HL-60/S4 treated with phorbol 12-myristate 13-acetate at 8.2 ng/mL for 4 days and 3 days (cell line): Measurements from ENCODE around the gene DEFB129.
"Not testable (repeated sequence)": the region's sequence is repeated elsewhere in the genome, so short reads cannot be mapped to it uniquely, and the experiment has no call there.

Experiments used
- in situ Hi-C: fragments of 300-500 bp; cut with MboI; formaldehyde crosslinking; loops from 2 replicates; pipeline ENCODE4 v1.15.0; 2022; ENCODE audit warnings: low sequenced_read_pairs

The DEFB129 gene

GRCh38 chr20:251354-251753 is 24.3 kb downstream of the DEFB129 start:
- in situ Hi-C loops = no loop called here

- in situ Hi-C loops = no loop called here
These were observed 25.7 kb downstream of the DEFB129 start for GRCh38 chr20:252801-253200.

GRCh38 chr20:253447-253846 is 26.4 kb downstream of the DEFB129 start:
- in situ Hi-C loops = not testable (repeated sequence)

- in situ Hi-C loops = no loop called here
These were observed 30.4 kb downstream of the DEFB129 start, which contains the start of gene DEFB132 for GRCh38 chr20:257419-257818. TSS of gene DEFB132 (plus strand) at chr20:257724. CDS start at chr20:257779, 55 bp downstream.

- in situ Hi-C loops = no loop called here
These were observed 31.3 kb downstream of the DEFB129 start for GRCh38 chr20:258269-258858.

GRCh38 chr20:258963-259362 is 31.9 kb downstream of the DEFB129 start:
- in situ Hi-C loops = no loop called here

GRCh38 chr20:259981-260380 is 32.9 kb downstream of the DEFB129 start:
- in situ Hi-C loops = no loop called here

GRCh38 chr20:263701-264100 is 36.6 kb downstream of the DEFB129 start:
- in situ Hi-C loops = no loop called here

- in situ Hi-C loops = no loop called here
These were observed 39.8 kb downstream of the DEFB129 start for GRCh38 chr20:266596-267562.

GRCh38 chr20:270517-270916 is 43.5 kb downstream of the DEFB129 start:
- in situ Hi-C loops = no loop called here

- in situ Hi-C loops = no loop called here
These were observed 44.0 kb downstream of the DEFB129 start for GRCh38 chr20:271069-271468.

- in situ Hi-C loops = no loop called here
These were observed 44.5 kb downstream of the DEFB129 start for GRCh38 chr20:271528-271927.

- in situ Hi-C loops = no loop called here
These were observed 45.7 kb downstream of the DEFB129 start for GRCh38 chr20:272718-273117.

GRCh38 chr20:273884-274283 is 46.8 kb downstream of the DEFB129 start:
- in situ Hi-C loops = no loop called here

- in situ Hi-C loops = no loop called here
These were observed 48.7 kb downstream of the DEFB129 start for GRCh38 chr20:275791-276190.

GRCh38 chr20:276620-277495 is 49.8 kb downstream of the DEFB129 start:
- in situ Hi-C loops = no loop called here

- in situ Hi-C loops = no loop called here
These were observed 50.4 kb downstream of the DEFB129 start for GRCh38 chr20:277496-277781.

- in situ Hi-C loops = no loop called here
These were observed 51.1 kb downstream of the DEFB129 start for GRCh38 chr20:278181-278580.

- in situ Hi-C loops = no loop called here
These were observed 51.8 kb downstream of the DEFB129 start for GRCh38 chr20:278607-279571.
